ENCODE data around the gene LITAF.
"Not testable (repeated sequence)": the region's sequence is repeated elsewhere in the genome, so short reads cannot be mapped to it uniquely, and the experiment has no call there.

The LITAF gene

DNA sequence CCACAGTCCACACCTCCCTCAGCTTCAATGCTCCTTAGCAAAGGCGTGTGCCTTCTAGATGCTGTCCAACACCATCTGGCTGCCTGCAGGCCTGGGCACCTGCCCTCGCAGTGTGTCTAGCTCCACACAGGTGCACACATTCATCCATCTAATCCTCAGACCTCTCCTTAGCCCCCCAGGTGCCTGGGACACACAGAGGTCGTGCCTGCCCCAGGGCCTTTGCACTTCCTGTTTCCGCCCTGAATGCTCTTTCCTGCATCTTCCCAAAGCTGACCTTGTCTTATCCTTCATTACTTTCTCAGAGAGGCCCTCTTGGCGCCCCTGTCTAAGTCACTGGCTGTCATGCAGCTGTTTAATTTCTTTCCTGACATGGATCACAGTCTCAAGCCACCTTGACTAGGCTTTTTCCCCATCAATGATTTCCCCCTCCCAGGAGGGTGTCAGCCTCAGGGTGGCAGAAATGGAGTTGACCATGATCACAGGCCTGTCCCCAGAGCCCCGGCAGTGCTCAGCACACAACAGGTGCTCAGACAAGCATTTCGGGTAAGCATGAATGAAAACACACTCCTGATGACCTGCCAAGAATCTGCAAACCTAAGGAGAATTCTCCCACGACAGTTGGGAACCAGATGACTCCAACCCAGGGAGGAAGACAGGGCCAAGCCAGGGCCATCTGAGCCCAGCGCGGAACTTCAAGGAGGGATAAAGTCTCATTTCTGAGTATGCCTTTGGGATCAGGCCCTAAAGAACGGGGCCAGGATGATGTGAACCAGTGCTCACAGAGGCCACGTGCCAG is 76.3 kb downstream of the LITAF start:
- FAIRE-seq (no peak), DNase-seq (ENCODE audit: insufficient read length, low spot score) (no peak)
- no peak for TF ChIP-seq POLR2A (IDR thresholded peaks at IDR 0.05; ENCODE audit: low read depth, low read length)

DNA sequence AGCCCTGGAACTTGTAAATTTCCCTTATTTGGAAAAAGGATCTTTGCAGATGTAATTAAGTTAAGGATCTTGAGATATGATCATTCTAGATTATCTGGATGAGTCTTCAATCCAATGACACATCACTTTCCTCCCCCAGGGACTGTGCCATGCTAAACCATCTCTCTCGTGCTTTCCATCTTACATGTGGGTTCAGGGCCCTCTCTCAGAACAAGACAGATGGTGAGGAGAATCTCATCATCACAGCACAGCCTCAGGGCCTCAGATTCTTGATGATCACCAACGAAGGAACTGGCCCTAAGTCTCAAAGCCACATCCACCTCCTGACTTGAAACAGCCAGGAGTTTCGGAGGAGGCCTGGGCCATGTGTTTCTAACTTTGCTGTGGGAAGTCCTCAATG is 78.7 kb downstream of the LITAF start:
- FAIRE-seq = no peak
- no peak for DNase-seq (ENCODE audit: insufficient read length, low spot score)
- no peak for TF ChIP-seq POLR2A (IDR thresholded peaks at IDR 0.05; ENCODE audit: low read depth, low read length)

DNA sequence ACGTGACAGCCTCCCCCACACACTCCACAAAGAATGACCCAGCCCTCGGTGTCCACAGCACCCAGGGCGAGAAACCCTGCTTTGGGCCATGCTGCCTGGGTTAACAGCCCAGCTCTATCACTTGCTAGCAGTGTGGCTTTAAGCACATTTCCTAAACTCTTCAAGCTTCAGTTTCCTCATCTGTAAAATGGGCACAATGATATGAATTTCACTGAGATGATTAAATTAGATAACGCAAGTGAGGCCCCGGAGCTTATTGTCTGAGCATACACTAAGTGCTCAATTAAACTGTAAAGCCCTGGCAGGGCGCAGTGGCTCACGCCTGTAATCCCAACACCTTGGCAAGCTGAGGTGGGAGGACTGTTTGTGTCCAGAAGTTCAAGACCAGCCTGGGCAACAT is 79.4 kb downstream of the LITAF start:
- FAIRE-seq (no peak), DNase-seq (ENCODE audit: insufficient read length, low spot score) (no peak)
- TF ChIP-seq POLR2A (IDR thresholded peaks at IDR 0.05; ENCODE audit: low read depth, low read length) = no peak

DNA sequence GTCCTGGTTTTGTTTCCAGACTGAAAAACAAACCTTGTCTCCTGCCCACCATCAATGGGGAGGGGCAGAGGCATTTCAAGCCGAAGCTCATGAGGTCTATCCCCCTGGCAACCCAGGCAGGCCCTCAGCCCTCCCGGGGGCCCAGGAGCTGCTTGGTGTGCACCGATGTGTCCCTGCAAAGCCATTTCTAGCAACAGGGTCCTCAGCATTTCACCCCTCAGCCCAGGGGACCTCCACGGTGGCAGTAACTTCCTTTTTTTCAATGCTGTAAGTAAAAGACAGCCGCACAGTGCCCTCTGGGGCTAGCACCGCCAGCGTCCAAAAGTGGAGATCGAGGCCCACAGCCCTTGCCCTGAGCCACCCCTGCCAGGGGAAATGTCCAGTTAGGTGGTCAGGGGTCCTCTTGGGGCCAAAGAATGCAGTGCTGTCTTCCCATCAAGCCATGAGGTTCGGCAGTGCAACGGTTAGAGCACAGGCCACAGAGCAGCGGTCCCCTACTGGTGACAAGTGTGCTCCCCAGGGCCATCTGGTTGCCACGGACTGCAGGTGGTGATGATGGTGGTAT is 79.9 kb downstream of the LITAF start:
- no peak for DNase-seq (ENCODE audit: insufficient read length, low spot score)
- no peak for FAIRE-seq
- TF ChIP-seq POLR2A (IDR thresholded peaks at IDR 0.05; ENCODE audit: low read depth, low read length) = no peak

DNA sequence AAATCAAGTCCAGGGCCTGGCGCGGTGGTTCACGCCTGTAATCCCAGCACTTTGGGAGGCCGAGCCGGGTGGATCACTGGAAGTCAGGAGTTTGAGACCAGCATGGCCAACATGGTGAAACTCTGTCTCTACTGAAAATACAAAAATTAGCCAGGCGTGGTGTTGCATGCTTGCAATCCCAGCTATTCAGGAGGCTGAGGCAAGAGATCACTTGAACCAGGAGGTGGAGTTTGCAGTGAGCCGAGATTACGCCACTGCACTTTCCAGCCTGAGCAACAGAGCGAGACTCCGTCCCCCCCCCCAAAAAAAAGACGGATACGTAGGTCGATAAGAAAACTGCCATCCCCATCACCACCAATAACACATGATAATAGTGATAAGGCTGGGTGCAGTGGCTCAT is 82.5 kb downstream of the LITAF start:
- not testable (repeated sequence) for FAIRE-seq; DNase-seq (ENCODE audit: insufficient read length, low spot score)

DNA sequence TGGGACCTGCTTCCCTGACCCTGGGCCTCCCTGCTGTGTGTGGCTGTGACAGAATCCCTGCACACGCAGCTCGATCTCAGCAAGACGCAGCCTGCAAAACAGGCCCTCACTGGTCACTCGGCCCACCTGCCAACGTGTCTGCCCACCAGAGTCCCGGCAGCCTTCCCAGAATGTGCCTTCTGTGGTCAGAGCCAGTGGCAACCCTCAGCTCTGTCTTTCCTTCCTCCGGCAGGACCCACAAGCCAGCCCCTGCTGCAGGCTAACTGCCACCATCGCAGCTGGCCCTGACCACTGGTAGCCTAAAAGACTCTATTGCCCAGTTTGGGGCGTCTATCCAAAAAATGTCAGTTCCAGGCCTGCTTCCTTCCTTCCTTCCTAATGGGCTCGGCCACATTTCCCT is 83.2 kb downstream of the LITAF start:
- no peak for FAIRE-seq
- no peak for TF ChIP-seq POLR2A (IDR thresholded peaks at IDR 0.05; ENCODE audit: low read depth, low read length)
- no peak for DNase-seq (ENCODE audit: insufficient read length, low spot score)

DNA sequence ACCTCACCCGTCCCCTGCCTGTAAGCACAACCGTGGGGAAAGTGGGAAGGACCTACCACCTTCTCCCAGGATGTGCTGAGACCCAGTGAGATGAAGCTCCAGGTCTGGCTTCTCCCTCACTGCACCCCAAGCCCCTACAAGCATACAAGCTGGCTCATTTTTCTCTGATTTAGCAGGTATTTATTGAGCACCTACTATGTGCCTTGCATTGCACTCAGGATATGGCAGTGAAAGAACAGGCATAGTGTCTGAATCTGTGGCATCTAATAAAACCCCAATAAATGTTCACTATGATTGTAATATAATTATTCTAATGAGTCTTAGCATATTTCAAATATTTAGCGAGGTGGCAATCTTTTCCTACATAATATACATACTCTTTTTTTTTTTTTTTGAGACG is 84.5 kb downstream of the LITAF start:
- DNase-seq (ENCODE audit: insufficient read length, low spot score) = no peak
- TF ChIP-seq POLR2A (IDR thresholded peaks at IDR 0.05; ENCODE audit: low read depth, low read length) = no peak
- no peak for FAIRE-seq

DNA sequence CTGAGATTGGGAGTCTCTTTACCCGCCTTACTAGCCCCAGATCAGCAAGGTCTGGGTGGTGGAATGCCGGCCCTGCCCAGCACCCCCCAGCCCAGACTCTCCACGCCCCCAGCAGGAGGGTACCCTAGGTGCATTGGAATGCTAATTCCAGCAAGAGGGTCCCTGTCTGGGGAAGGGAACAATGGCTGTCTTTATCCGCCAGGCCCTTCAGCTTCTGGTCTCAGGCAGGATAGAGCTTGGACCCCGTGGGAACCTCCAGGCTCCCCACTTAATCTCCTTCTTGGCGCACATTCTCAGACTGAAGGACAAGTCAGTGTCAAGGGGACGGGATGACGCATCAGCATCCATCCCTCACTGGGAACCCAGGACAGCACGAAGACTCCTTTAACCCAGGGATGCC is 85.1 kb downstream of the LITAF start:
- no peak for DNase-seq (ENCODE audit: insufficient read length, low spot score)
- FAIRE-seq = no peak
- TF ChIP-seq POLR2A (IDR thresholded peaks at IDR 0.05; ENCODE audit: low read depth, low read length) = no peak

DNA sequence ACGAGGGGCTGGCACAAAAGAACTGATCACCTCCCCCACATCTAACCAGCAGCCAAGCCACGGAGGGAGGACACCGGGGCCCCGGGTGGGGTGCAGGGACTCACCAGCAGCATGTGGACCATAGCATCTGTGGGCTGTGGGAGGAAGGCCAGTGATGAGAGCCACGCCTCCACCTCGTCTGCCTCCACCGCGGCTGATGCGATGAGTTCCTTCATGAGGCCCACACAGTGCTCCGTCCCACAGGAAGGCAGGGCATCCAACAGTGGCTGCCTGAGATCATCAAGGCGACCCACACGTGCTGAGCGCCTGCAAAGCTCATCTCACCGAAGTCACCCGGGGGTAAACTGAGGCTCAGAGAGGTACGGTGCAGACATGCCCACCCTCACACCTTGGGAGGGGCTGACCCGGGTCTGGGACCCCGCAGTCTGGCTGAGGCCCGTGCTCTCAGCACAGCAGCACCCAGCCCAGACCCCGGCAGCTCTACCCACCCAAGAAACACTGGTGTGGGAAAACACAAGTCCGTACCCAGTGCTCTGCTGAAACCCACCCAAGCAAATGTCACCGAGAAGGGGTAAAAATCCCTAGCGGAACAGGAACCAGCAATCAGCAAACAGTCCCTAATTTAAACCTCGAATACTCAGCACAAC is 85.9 kb downstream of the LITAF start:
- FAIRE-seq = no peak
- DNase-seq (ENCODE audit: insufficient read length, low spot score) = no peak
- no peak for TF ChIP-seq POLR2A (IDR thresholded peaks at IDR 0.05; ENCODE audit: low read depth, low read length)

DNA sequence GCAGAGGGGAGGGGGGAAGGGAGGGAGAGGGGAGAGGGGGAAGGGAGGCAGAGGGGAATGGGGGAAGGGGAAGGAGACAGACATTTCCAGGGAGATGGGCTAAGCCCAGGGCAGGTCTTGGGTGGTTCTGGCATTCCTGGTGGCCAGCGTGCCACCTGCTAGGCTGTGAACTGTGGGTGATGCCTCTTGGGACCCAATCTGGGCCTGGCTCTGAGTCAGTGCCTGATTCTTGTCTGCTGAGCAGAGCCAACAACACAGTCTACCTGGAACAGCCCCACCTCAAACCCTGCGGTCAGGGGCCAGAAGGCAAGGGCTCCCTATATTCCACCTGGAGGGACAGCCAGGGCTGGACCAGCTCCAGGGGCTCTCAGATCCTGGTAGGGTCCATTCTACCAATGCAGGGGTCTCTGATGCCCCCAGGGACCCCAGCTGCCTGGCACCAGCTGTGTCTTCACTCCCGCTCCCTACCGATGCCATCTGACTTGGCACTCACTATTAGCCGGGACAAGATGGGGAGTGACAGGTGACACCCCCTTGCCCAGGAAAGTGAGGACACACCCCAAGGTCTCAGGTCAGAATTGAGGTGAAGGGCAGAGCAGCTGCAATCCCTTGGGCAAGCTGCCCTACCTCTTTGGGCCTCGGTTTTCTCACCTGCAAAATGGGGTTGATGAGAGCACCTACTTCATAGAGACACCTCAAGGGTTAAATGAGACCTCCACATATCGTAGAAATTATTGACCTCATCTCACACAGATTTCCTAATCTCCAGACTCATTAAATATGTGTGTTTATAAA is 87.2 kb downstream of the LITAF start:
- no peak for FAIRE-seq
- no peak for TF ChIP-seq POLR2A (IDR thresholded peaks at IDR 0.05; ENCODE audit: low read depth, low read length)
- DNase-seq (ENCODE audit: insufficient read length, low spot score) = no peak

DNA sequence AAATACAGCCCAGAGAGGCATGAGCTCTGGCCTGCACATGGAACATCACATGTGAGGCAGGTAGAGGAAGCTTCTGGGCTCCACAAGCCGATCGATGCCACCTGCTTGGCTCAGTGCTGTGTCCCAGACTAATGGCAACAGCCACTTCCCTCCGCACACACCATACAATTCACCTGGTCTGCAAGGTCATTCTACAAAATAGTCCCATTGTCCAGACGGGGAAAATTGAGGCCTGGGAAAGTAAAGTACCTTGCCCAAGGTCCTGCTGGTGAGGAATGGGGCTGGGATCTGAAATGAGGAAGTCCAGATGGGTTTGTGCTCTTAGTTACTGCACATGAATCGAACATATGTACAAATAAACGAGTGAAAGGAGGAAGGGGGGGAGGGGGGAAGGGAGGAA is 88.0 kb downstream of the LITAF start:
- no peak for FAIRE-seq
- no peak for DNase-seq (ENCODE audit: insufficient read length, low spot score)
- TF ChIP-seq POLR2A (IDR thresholded peaks at IDR 0.05; ENCODE audit: low read depth, low read length) = no peak

DNA sequence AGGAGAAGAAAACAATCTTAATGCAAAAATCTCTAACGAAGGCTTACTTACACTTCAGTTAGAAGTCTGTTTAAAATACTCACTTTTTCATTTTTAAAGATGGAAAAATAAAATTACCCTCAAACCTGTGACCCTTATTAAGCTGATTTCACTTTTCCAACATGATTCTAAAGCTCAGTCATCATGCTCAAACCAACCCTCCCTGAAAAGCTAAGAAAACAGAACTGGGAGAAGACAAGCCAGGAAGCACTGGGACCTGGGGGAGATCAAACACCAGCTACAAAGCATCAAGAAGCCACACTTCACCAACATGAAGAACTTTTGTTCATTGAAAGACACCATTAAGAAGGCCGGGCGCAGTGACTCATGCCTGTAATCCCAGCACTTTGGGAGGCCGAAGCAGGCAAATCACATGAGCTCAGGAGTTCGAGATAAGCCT is 88.8 kb downstream of the LITAF start:
- no peak for TF ChIP-seq POLR2A (IDR thresholded peaks at IDR 0.05; ENCODE audit: low read depth, low read length)
- FAIRE-seq = no peak
- peak; percentile 40 for DNase-seq (ENCODE audit: insufficient read length, low spot score)

Data from H54 (cell line).